T-cell (primary cell): ENCODE measurements around the gene RAP1GDS1. TPM values are rescaled to one million over a fixed set of nuclear protein-coding genes. Genes with fewer than 3 reads are reported as not detected.
"Not testable (repeated sequence)": the region's sequence is repeated elsewhere in the genome, so short reads cannot be mapped to it uniquely, and the experiment has no call there.

ENCODE experiments used
- ATAC-seq, 4 experiments: fragments of 200-7000 bp in 3 of 4; fragments of 150-1000 bp in 1 of 4; cut with Tn5 transposase; replicated peaks in 1 of 4; 1 replicate in 3 of 4; 2 replicates in 1 of 4; pipeline ENCODE4 v1.10.0; 2021; ENCODE audit warnings: moderate library complexity in 3 of 4, mild to moderate bottlenecking in 2 of 4, moderate number of reproducible peaks in 1 of 4
- CTCF ChIA-PET, 2 donors: fragments of 300-600 bp; sonication (Branson Sonifier 250); formaldehyde crosslinking; loops; one replicate each; lab custom pipeline; 2022; ENCODE audit warnings: antibody characterized with exemption in 2 of 2; lab: Charles Lee
- POLR2A ChIA-PET, 2 donors: fragments of 300-600 bp; sonication (Branson Sonifier 250); formaldehyde crosslinking; loops; one replicate each; lab custom pipeline; 2022; ENCODE audit warnings: antibody characterized with exemption in 2 of 2; lab: Charles Lee
- DNase-seq, 35 experiments: peaks; one replicate each; pipeline versions ENCODE4 v3.0.0 to v3.0.0-alpha.2; 2013 to 2023
- H3K27ac ChIP-seq: one replicate; pipeline ENCODE4 v1.5.1; 2013; ENCODE audit warnings: low read length
- H3K27me3 ChIP-seq, 2 experiments: replicated peaks in 1 of 2; 1 replicate in 1 of 2; 2 replicates in 1 of 2; pipeline versions ENCODE4 v1.6.1 to v1.7.0; 2013; ENCODE audit warnings: low read length in 1 of 2, mixed read lengths in 1 of 2; ENCODE audit not compliant: control insufficient read depth in 2 of 2, insufficient read depth in 2 of 2; ENCODE audit errors: extremely low read depth in 1 of 2
- H3K36me3 ChIP-seq, 2 donors: 1 replicate in 1 of 2; 2 replicates in 1 of 2; pipeline versions ENCODE4 v1.6.1 to v1.7.0; 2013; ENCODE audit warnings: low read length in 1 of 2; ENCODE audit not compliant: control insufficient read depth in 2 of 2, insufficient read depth in 1 of 2; ENCODE audit errors: extremely low read depth in 1 of 2
- H3K4me1 ChIP-seq, 2 experiments: 1 replicate in 1 of 2; 2 replicates in 1 of 2; pipeline versions ENCODE4 v1.6.1 to v1.7.0; 2013; ENCODE audit warnings: low read length in 2 of 2, mixed read lengths in 1 of 2; ENCODE audit not compliant: insufficient read depth in 2 of 2, control insufficient read depth in 1 of 2; ENCODE audit errors: extremely low read depth in 1 of 2
- H3K4me3 ChIP-seq, 2 donors: 1 replicate in 1 of 2; 2 replicates in 1 of 2; pipeline versions ENCODE4 v1.5.1 to v1.7.0; 2013; ENCODE audit warnings: mild to moderate bottlenecking in 2 of 2, low read length in 1 of 2, moderate library complexity in 1 of 2; ENCODE audit not compliant: control insufficient read depth in 1 of 2; ENCODE audit errors: extremely low read depth in 1 of 2
- H3K9me3 ChIP-seq: 2 replicates; pipeline ENCODE4 v1.7.0; 2013
- H3K27ac Mint-ChIP-seq, 2 donors: one replicate each; pipeline ENCODE4 v1.8.0; 2020 to 2021; ENCODE audit warnings: mild to moderate bottlenecking in 2 of 2, mixed read lengths in 2 of 2
- H3K27me3 Mint-ChIP-seq, 2 donors: one replicate each; pipeline ENCODE4 v1.8.0; 2021 to 2022; ENCODE audit warnings: mixed read lengths in 2 of 2
- H3K36me3 Mint-ChIP-seq: one replicate; pipeline ENCODE4 v1.8.0; 2021; ENCODE audit warnings: mixed read lengths
- H3K4me1 Mint-ChIP-seq, 3 donors: one replicate each; pipeline ENCODE4 v1.8.0; 2020 to 2022; ENCODE audit warnings: mixed read lengths in 3 of 3, mild to moderate bottlenecking in 1 of 3
- H3K4me3 Mint-ChIP-seq, 3 donors: one replicate each; pipeline ENCODE4 v1.8.0; 2020 to 2022; ENCODE audit warnings: mild to moderate bottlenecking in 3 of 3, mixed read lengths in 3 of 3, moderate library complexity in 3 of 3
- H3K9me3 Mint-ChIP-seq, 3 donors: one replicate each; pipeline ENCODE4 v1.8.0; 2020 to 2022; ENCODE audit warnings: mixed read lengths in 3 of 3
- WGBS: methylation state at CpG from one replicate; pipeline ENCODE4 v1.1.5; 2013; ENCODE audit warnings: missing lambda C conversion rate; ENCODE audit not compliant: insufficient coverage; 5-methylcytosine and 5-hydroxymethylcytosine counted together
- total RNA-seq, 35 experiments: library from RNA in 6 of 35; stranded (reverse) in 6 of 35; fragments of 120-200 nt in 1 of 35; gene quantifications; one replicate each; pipeline versions ENCODE4 v1.2.1 to v1.2.4 and lab custom pipeline; 2013 to 2026

RAP1GDS1 gene
- total RNA-seq, 5 donors from 2014 or later (not counting 1 experiment from before 2014, with no cell fraction given): 37.6 to 43.8 (median 39.7) TPM

DNA sequence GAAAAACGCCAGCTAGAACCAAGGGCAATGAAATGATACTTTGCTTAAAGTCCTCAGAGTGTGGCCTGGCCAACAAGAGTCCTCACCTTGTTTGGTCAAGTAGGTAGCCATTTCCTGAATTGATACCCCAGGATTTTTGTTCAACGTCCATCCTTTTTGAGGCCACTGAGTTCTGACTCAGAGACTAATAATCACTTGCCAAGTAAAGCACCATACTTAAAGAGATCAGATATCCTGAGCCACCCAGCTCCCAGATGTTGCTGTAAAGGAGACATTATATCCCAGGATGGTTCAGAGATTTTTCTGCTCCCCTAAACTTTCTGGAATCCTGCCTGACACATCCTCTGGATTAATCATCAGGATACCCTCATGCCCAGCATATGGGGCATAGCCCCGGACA, 190.9 kb downstream of the RAP1GDS1 start:
- DNase-seq (no peak), ATAC-seq (no peak)
- Histone ChIP-seq H3K9me3 (no peaks in the 10 kb centered on the region), H3K4me1 (peaks cover 9 to 25% of the 10 kb centered on the region in 2 experiments), H3K27me3 (no peaks in the 10 kb centered on the region), H3K4me3 (no peak overlapping the region), H3K27ac (no peak overlapping the region), H3K36me3 (no peaks in the 10 kb centered on the region)
- peaks cover 0 to 10% (median 8%) of the 10 kb centered on the region in 3 donors for H3K9me3 Mint-ChIP-seq
- H3K4me3 Mint-ChIP-seq: no peak overlapping the region
- CTCF ChIA-PET: interaction anchor here in 1 of 2 donors (0.7 kb wide), 1 partner anchor 544 kb away, joined by 4 read pairs; no protein-coding TSS in a partner anchor
- H3K4me1 Mint-ChIP-seq: peaks cover 31 to 37% (median 34%) of the 10 kb centered on the region in 3 donors
- WGBS: 83% methylated on average over 1 of the region's 3 CpGs
- H3K36me3 Mint-ChIP-seq: peaks cover 8% of the 10 kb centered on the region
- H3K27me3 Mint-ChIP-seq: no peaks in the 10 kb centered on the region
- POLR2A ChIA-PET: interaction anchor here in 1 of 2 donors (0.5 to 0.6 kb wide), 2 partner anchors 27 to 456 kb away, joined by 3 to 5 read pairs; no protein-coding TSS in a partner anchor
- no peak overlapping the region for H3K27ac Mint-ChIP-seq

DNA sequence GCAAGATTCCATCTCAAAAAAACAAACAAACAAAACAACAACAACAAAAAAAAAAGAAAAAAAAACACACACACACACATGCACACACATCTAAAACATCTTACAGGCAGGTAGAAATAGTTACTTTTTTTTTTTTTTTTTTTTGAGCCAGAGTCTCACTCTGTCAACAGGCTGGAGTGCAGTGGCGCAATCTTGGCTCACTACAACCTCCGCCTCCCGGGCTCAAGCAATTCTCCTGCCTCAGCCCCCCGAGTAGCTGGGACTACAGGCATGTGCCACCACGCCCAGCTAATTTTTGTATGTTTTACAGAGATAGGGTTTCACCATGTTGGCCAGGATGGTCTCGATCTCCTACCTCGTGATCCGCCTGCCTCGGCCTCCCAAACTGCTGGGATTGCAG, 196.2 kb downstream of the RAP1GDS1 start:
- DNase-seq, H3K27ac ChIP-seq, ATAC-seq, H3K27me3 ChIP-seq, H3K4me3 Mint-ChIP-seq, H3K27ac Mint-ChIP-seq, H3K4me3 ChIP-seq, H3K36me3 ChIP-seq, POLR2A ChIA-PET, H3K27me3 Mint-ChIP-seq, H3K9me3 ChIP-seq, H3K4me1 ChIP-seq: not testable (repeated sequence)
- Mint-ChIP-seq H3K9me3 (peaks cover 0 to 11% (median 10%) of the 10 kb centered on the region in 3 donors), H3K36me3 (peaks cover 14% of the 10 kb centered on the region), H3K4me1 (peaks cover 4 to 18% (median 7%) of the 10 kb centered on the region in 3 donors)
- CTCF ChIA-PET: interaction anchor here in 1 of 2 donors (0.7 kb wide), 1 partner anchor 1011 kb away, joined by 3 read pairs; no protein-coding TSS in a partner anchor
- no CpG with 5 or more reads among the region's 9 CpGs for WGBS

DNA sequence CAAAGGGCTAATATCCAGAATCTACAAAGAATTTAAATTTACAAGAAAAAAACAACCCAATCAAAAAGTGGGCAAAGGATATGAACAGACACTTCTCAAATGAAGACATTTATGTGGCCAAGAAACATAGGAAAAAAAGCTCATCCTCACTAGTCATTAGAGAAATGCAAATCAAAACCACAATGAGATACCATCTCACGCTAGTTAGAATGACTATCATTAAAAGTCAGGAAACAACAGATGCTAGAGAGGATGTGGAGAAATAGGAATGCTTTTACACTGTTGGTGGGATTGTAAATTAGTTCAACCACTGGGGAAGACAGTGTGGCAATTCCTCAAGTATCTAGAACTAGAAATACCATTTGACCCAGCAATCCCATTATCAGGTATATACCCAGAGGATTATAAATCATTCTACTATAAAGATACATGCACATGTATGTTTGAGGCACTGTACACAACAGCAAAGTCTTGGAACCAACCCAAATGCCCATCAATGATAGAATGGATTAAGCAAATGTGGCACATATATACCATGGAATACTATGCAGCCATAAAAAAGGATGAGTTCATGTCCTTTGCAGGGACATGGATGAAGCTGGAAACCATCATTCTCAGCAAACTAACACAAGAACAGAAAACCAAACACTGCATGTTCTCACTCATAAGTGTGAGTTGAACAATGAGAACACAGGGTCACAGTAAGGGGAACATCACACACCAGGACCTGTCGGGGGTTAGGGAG, 200.1 kb downstream of the RAP1GDS1 start:
- not testable (repeated sequence) for H3K27ac Mint-ChIP-seq

DNA sequence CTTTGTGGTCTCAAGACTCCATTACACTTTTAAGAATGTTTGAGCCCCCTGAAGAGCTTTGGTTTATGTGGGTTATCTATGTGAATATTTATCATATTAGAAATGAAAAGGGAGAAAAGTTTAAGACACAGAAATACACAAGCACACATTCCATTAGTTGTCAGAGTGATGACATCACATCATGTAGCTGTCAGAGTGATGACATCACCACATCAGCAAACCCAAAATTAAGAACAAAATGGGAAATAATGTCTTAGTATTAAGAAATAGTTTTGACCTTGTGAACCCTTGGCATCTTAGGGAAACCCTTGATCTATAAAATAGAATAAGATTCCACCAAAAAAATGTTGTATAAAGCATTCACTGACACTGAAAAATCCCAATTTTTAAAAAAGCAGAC, 201.3 kb downstream of the RAP1GDS1 start:
- H3K36me3 Mint-ChIP-seq: peaks cover 6% of the 10 kb centered on the region
- DNase-seq (no peak), ATAC-seq (no peak)
- ChIA-PET POLR2A (no interaction called here), CTCF (interaction anchor here in 1 of 2 donors (0.6 kb wide), 1 partner anchor 482 kb away, joined by 4 read pairs; no protein-coding TSS in a partner anchor)
- H3K27ac ChIP-seq: no peak overlapping the region
- H3K4me1 Mint-ChIP-seq: peaks cover 2 to 8% (median 4%) of the 10 kb centered on the region in 3 donors
- peaks cover 0 to 5% of the 10 kb centered on the region in 2 experiments for H3K4me1 ChIP-seq
- H3K36me3 ChIP-seq: no peaks in the 10 kb centered on the region
- H3K4me3 Mint-ChIP-seq: no peak overlapping the region
- H3K9me3 ChIP-seq: no peaks in the 10 kb centered on the region
- H3K27me3 Mint-ChIP-seq: no peaks in the 10 kb centered on the region
- no peaks in the 10 kb centered on the region for H3K27me3 ChIP-seq
- H3K9me3 Mint-ChIP-seq: peaks cover 0 to 3% (median 0%) of the 10 kb centered on the region in 3 donors
- H3K27ac Mint-ChIP-seq: no peak overlapping the region
- no peak overlapping the region for H3K4me3 ChIP-seq

More for the DNA sequence above, 200.1 kb downstream of the RAP1GDS1 start:
- ATAC-seq, H3K27ac ChIP-seq, H3K4me3 ChIP-seq, H3K9me3 ChIP-seq, H3K36me3 ChIP-seq, H3K4me3 Mint-ChIP-seq, H3K9me3 Mint-ChIP-seq, H3K27me3 ChIP-seq, POLR2A ChIA-PET, DNase-seq, H3K4me1 Mint-ChIP-seq, H3K4me1 ChIP-seq, H3K27me3 Mint-ChIP-seq: not testable (repeated sequence)
- peaks cover 10% of the 10 kb centered on the region for H3K36me3 Mint-ChIP-seq
- CTCF ChIA-PET: interaction anchor here in 1 of 2 donors (0.6 kb wide), 1 partner anchor 466 kb away, joined by 3 read pairs; no protein-coding TSS in a partner anchor
- WGBS: no CpG with 5 or more reads among the region's 2 CpGs

DNA sequence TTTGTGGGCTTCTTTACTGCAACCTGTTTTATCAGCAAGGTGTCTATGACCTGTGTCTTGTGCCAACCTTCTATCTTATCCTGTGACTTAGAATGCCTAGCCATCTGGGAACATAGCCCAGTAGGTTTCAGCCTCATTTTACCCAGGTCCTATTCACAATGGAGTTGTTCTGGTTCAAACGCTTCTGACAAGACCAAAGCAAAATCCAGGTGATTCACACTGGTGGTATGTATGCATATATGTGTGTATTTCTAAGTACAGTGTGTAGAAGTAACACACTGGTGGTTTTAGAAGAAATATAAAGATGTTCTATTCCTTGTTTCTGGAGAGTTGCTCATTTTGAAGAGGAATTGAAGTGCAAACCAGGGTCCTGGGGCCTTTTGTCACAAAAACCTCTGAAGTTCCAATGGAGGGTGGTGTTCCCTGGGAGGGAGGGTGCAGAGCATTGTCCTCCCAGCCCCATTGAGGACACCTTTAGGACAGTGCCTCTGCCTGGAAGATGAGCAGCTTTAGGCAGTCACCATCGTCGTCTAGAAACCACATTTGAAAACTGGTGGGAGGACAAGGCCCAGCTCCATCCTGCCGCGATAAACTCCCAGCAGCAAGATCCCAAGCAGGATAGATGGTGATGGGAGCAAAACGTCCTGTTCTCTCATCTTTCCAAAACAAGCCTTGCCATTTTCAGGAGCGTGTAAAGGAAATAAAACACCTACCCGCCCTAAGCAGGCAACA, 205.8 kb downstream of the RAP1GDS1 start:
- H3K27me3 Mint-ChIP-seq: no peaks in the 10 kb centered on the region
- ATAC-seq: peak in 2 of 4 experiments; percentile 9 to 44
- H3K9me3 ChIP-seq: no peaks in the 10 kb centered on the region
- peaks cover 10% of the 10 kb centered on the region for H3K36me3 Mint-ChIP-seq
- H3K27me3 ChIP-seq: peaks cover 0 to 3% of the 10 kb centered on the region in 2 experiments
- CTCF ChIA-PET: interaction anchor here (0.6 to 1.4 kb wide), 13 partner anchors 13 to 1287 kb away, joined by 3 to 12 read pairs (median 4); no protein-coding TSS in a partner anchor
- H3K27ac ChIP-seq: no peak overlapping the region
- peaks cover 0 to 20% of the 10 kb centered on the region in 2 experiments for H3K4me1 ChIP-seq
- no peaks in the 10 kb centered on the region for H3K9me3 Mint-ChIP-seq
- H3K4me1 Mint-ChIP-seq: peaks cover 20 to 24% (median 22%) of the 10 kb centered on the region in 3 donors
- no peak overlapping the region for H3K27ac Mint-ChIP-seq
- no peak overlapping the region for H3K4me3 ChIP-seq
- WGBS: 40% methylated on average over 1 of the region's 8 CpGs
- H3K4me3 Mint-ChIP-seq: peak overlapping the region in 1 of 3 donors; percentile 72
- peaks cover 0 to 2% of the 10 kb centered on the region in 2 donors for H3K36me3 ChIP-seq
- DNase-seq: no peak
- POLR2A ChIA-PET: interaction anchor here in 1 of 2 donors (0.6 kb wide), 1 partner anchor 161 kb away, joined by 3 read pairs; no protein-coding TSS in a partner anchor

DNA sequence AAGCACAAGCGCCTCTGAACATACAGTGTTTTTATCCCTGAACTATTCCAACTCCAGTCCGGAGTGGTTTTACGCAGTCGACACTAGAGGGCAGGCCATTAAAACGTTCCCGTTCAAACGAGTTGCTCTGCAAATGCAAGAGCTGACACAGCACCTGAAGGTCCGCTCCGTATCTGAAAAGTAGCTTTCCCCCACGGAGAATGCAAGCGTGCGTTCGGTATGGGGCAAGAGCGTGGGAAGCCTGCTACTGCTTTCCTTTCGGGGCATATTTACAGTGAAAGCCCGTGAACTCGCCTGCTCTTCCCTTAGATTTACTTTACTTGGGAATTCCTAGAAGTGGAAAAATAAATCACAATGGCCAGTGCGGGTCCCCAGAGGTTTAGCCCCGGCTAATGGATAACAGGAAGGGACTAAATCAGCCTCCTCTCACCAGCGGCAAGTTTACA, 206.5 kb downstream of the RAP1GDS1 start:
- Histone ChIP-seq H3K4me1 (peaks cover 0 to 20% of the 10 kb centered on the region in 2 experiments), H3K9me3 (no peaks in the 10 kb centered on the region), H3K27me3 (peaks cover 0 to 3% of the 10 kb centered on the region in 2 experiments), H3K36me3 (peaks cover 0 to 5% of the 10 kb centered on the region in 2 donors), H3K4me3 (peak overlapping the region; percentile 20 to 22), H3K27ac (no peak overlapping the region)
- H3K9me3 Mint-ChIP-seq: no peaks in the 10 kb centered on the region
- peak; percentile 90 to 96 (median 92) for ATAC-seq
- peak overlapping the region; percentile 57 to 72 (median 65) for H3K4me3 Mint-ChIP-seq
- no peaks in the 10 kb centered on the region for H3K27me3 Mint-ChIP-seq
- DNase-seq: peak; percentile 27 to 83 (median 60)
- 4% methylated on average over 14 of the region's 20 CpGs for WGBS
- ChIA-PET CTCF (interaction anchor here (0.5 to 1.4 kb wide), 27 partner anchors 13 to 1626 kb away, joined by 3 to 12 read pairs (median 3); partner anchors contain the start of gene TSPAN5 (in 1 of the 2)), POLR2A (interaction anchor here in 1 of 2 donors (0.6 kb wide), 1 partner anchor 162 kb away, joined by 3 read pairs; no protein-coding TSS in a partner anchor)
- peaks cover 14% of the 10 kb centered on the region for H3K36me3 Mint-ChIP-seq
- peak overlapping the region in 1 of 2 donors; percentile 34 for H3K27ac Mint-ChIP-seq
- peaks cover 22 to 24% (median 24%) of the 10 kb centered on the region in 3 donors for H3K4me1 Mint-ChIP-seq
